SK-N-SH (cell line): ENCODE data around the gene NCAPD3. TPM values are rescaled to one million over a fixed set of nuclear protein-coding genes. Genes with fewer than 3 reads are reported as not detected.

Experiments
- CTCF ChIA-PET: fragments of 300-600, 350-600 bp; formaldehyde crosslinking; extraction: SDS; loops from one replicate; lab custom pipeline; 2021; lab: Yijun Ruan, JAX
- POLR2A ChIA-PET: fragments of 350-600 bp; sonication (Branson Sonifier 250); formaldehyde crosslinking; extraction: SDS; loops from one replicate; lab custom pipeline; 2020; ENCODE audit warnings: antibody characterized with exemption, inconsistent platforms; lab: Yijun Ruan, JAX
- DNase-seq: peaks from one replicate; pipeline ENCODE4 v3.0.0; 2012
- H2AFZ ChIP-seq: fragments of 200-600 bp; sonication (generic); 2 replicates; pipeline ENCODE4 v1.8.1; 2016; ENCODE audit warnings: antibody characterized with exemption, mild to moderate bottlenecking, low read depth
- H3F3A ChIP-seq: fragments of 200-600 bp; sonication (generic); replicated peaks from 2 replicates; pipeline ENCODE3; 2016; ENCODE audit warnings: antibody characterized with exemption, mild to moderate bottlenecking; ENCODE audit not compliant: insufficient read depth
- H3K27ac ChIP-seq, 2 experiments: fragments of 200-500 bp in 1 of 2; fragments of 200-600 bp in 1 of 2; sonication (Bioruptor generic) in 1 of 2; sonication (generic), shearing (Covaris generic) in 1 of 2; 2 replicates each; pipeline versions ENCODE4 v1.5.1 to v1.6.1; 2014 to 2016; ENCODE audit warnings: low read depth in 2 of 2, inconsistent platforms in 1 of 2, low read length in 1 of 2, mild to moderate bottlenecking in 1 of 2, mixed read lengths in 1 of 2
- H3K27me3 ChIP-seq: fragments of 200-600 bp; sonication (generic), shearing (Covaris generic); 2 replicates; pipeline ENCODE4 v1.6.1; 2016; ENCODE audit warnings: mixed run types; ENCODE audit not compliant: insufficient read depth
- H3K36me3 ChIP-seq, 2 experiments: fragments of 200-500 bp in 1 of 2; fragments of 200-600 bp in 1 of 2; sonication (Bioruptor generic) in 1 of 2; sonication (generic) in 1 of 2; replicated peaks in 1 of 2; 2 replicates each; pipeline versions ENCODE3 to v1.5.1; 2014 to 2016; ENCODE audit warnings: low read length in 1 of 2, mild to moderate bottlenecking in 1 of 2; ENCODE audit not compliant: insufficient read depth in 2 of 2, control insufficient read depth in 1 of 2
- H3K4me1 ChIP-seq, 2 experiments: fragments of 200-500 bp in 1 of 2; fragments of 200-600 bp in 1 of 2; sonication (Bioruptor generic) in 1 of 2; sonication (generic), shearing (Covaris generic) in 1 of 2; 2 replicates each; pipeline versions ENCODE4 v1.5.1 to v1.6.1; 2014 to 2016; ENCODE audit warnings: low read depth in 1 of 2, low read length in 1 of 2, mixed run types in 1 of 2; ENCODE audit not compliant: insufficient read depth in 2 of 2, control insufficient read depth in 1 of 2
- H3K4me2 ChIP-seq: fragments of 200-600 bp; sonication (generic), shearing (Covaris generic); 2 replicates; pipeline ENCODE4 v1.6.1; 2017; ENCODE audit warnings: mixed run types
- H3K4me3 ChIP-seq, 2 experiments: fragments of 200-500 bp in 1 of 2; fragments of 200-600 bp in 1 of 2; sonication (Bioruptor generic) in 1 of 2; sonication (generic), shearing (Covaris generic) in 1 of 2; 2 replicates each; pipeline versions ENCODE4 v1.5.1 to v1.8.1; 2014 to 2016; ENCODE audit warnings: low read depth in 2 of 2, inconsistent platforms in 1 of 2, low read length in 1 of 2, mild to moderate bottlenecking in 1 of 2, mixed read lengths in 1 of 2, moderate library complexity in 1 of 2
- H3K79me2 ChIP-seq: fragments of 200-600 bp; sonication (generic); 2 replicates; pipeline ENCODE4 v1.8.1; 2017; ENCODE audit warnings: mild to moderate bottlenecking; ENCODE audit not compliant: insufficient read depth
- H3K9ac ChIP-seq: fragments of 200-600 bp; sonication (generic); 2 replicates; pipeline ENCODE4 v1.6.1; 2017; ENCODE audit warnings: mixed run types
- H3K9me2 ChIP-seq: fragments of 200-600 bp; sonication (generic); 2 replicates; pipeline ENCODE4 v1.6.1; 2017; ENCODE audit warnings: mixed run types
- H3K9me3 ChIP-seq: fragments of 200-600 bp; sonication (generic); 2 replicates; pipeline ENCODE4 v1.6.1; 2017; ENCODE audit warnings: mixed run types, mild to moderate bottlenecking, moderate library complexity
- H4K20me1 ChIP-seq: fragments of 200-600 bp; sonication (generic); 2 replicates; pipeline ENCODE4 v1.6.1; 2017; ENCODE audit warnings: mild to moderate bottlenecking, mixed run types; ENCODE audit not compliant: insufficient read depth
- ELF1 ChIP-seq: IDR thresholded peaks from 2 replicates; pipeline ENCODE4 v1.4.0; 2012
- EP300 ChIP-seq, 2 experiments: IDR thresholded peaks; 2 replicates each; pipeline versions ENCODE4 v1.4.0 to v1.6.1; 2012; ENCODE audit warnings: borderline replicate concordance in 1 of 2, low read depth in 1 of 2, low read length in 1 of 2
- EZH2phosphoT487 ChIP-seq: fragments of 200-600 bp; sonication (generic); IDR thresholded peaks from 2 replicates; pipeline ENCODE4 v1.6.1; 2017; ENCODE audit warnings: low read depth, mixed run types, mild to moderate bottlenecking, antibody characterized with exemption, moderate library complexity, borderline replicate concordance
- FOXM1 ChIP-seq: IDR thresholded peaks from 2 replicates; pipeline ENCODE4 v1.4.0; 2012; ENCODE audit warnings: low read depth, mild to moderate bottlenecking
- GATA2 ChIP-seq: sonication (generic); formaldehyde crosslinking; IDR thresholded peaks from 2 replicates; pipeline ENCODE4 v1.5.0; 2020; ENCODE audit warnings: mild to moderate bottlenecking, missing genetic modification reagents
- NFIC ChIP-seq: IDR thresholded peaks from 2 replicates; pipeline ENCODE4 v1.4.0; 2012; ENCODE audit warnings: borderline replicate concordance
- NRF1 ChIP-seq: IDR thresholded peaks from 2 replicates; pipeline ENCODE4 v1.6.1; 2012; ENCODE audit warnings: low read depth, mild to moderate bottlenecking, low read length
- PBX3 ChIP-seq: IDR thresholded peaks from 2 replicates; pipeline ENCODE4; 2012
- POLR2AphosphoS5 ChIP-seq: IDR thresholded peaks from 2 replicates; pipeline ENCODE4 v1.6.1; 2012; ENCODE audit warnings: low read depth, low read length
- RXRA ChIP-seq: IDR thresholded peaks from 2 replicates; pipeline ENCODE4 v1.4.0; 2012; ENCODE audit warnings: low read depth, mild to moderate bottlenecking, borderline replicate concordance
- SIN3A ChIP-seq: IDR thresholded peaks from 2 replicates; pipeline ENCODE4 v1.6.1; 2012; ENCODE audit warnings: low read depth, mild to moderate bottlenecking, low read length, moderate library complexity, borderline replicate concordance
- SMC3 ChIP-seq: IDR thresholded peaks from 2 replicates; pipeline ENCODE4 v1.6.1; 2012; ENCODE audit warnings: low read depth, low read length, improper control_type of control experiment
- TAF1 ChIP-seq: IDR thresholded peaks from 2 replicates; pipeline ENCODE4 v1.6.1; 2012; ENCODE audit warnings: low read depth, mild to moderate bottlenecking, low read length, moderate library complexity, borderline replicate concordance
- TCF12 ChIP-seq: IDR thresholded peaks from 2 replicates; pipeline ENCODE4 v1.4.0; 2012
- WGBS: methylation state at CpG from one replicate; pipeline ENCODE4 v1.1.6; 2017; ENCODE audit warnings: low lambda C conversion rate; 5-methylcytosine and 5-hydroxymethylcytosine counted together
- polyA plus RNA-seq, 3 experiments: library from polyadenylated mRNA; depleted of rRNA; stranded (reverse); fragments of >200 nt; gene quantifications; 2 replicates each; pipeline ENCODE4 v1.2.3, GENCODE V29; 2012
- TF ChIP-seq, protein P1 (sequence below): fragments of 150-350 bp; IDR thresholded peaks from 2 replicates; pipeline ENCODE4 v1.6.1; 2016; ENCODE audit warnings: mild to moderate bottlenecking, low read depth, low read length
- TF ChIP-seq, protein P2 (sequence below): fragments of 150-350 bp; IDR thresholded peaks from 2 replicates; pipeline ENCODE4 v1.6.1; 2017; ENCODE audit warnings: antibody characterized with exemption, low read length, low read depth, borderline replicate concordance
- TF ChIP-seq, protein P3 (sequence below): IDR thresholded peaks from 2 replicates; pipeline ENCODE4 v1.6.1; 2012; ENCODE audit warnings: mild to moderate bottlenecking, low read depth, low read length, moderate library complexity
- TF ChIP-seq, protein P4 (sequence below): fragments of 200-600 bp; sonication (generic); IDR thresholded peaks from 2 replicates; pipeline ENCODE4 v1.6.1; 2017; ENCODE audit warnings: antibody characterized with exemption, mild to moderate bottlenecking, moderate library complexity
- TF ChIP-seq, protein P5 (sequence below): IDR thresholded peaks from 2 replicates; pipeline ENCODE4 v1.4.0; 2012; ENCODE audit warnings: low read depth, borderline replicate concordance

Gene NCAPD3
- polyA plus RNA-seq, 1 of the 3 experiments (the other 2 are of a cell fraction): 19.5 TPM

GRCh38 chr11:134155456-134155855 is 68.3 kb downstream of the NCAPD3 start:
- Histone ChIP-seq H3K27me3 (no peaks in the 10 kb centered on the region), H3K4me3 (no peak overlapping the region), H3K9me2 (no peaks in the 10 kb centered on the region), H3K4me2 (no peak overlapping the region), H2AFZ (no peak overlapping the region), H3K36me3 (peaks cover 6 to 96% of the 10 kb centered on the region in 2 experiments), H4K20me1 (no peaks in the 10 kb centered on the region), H3K79me2 (no peaks in the 10 kb centered on the region), H3K27ac (no peak overlapping the region), H3F3A (no peaks in the 10 kb centered on the region), H3K9ac (no peak overlapping the region), H3K9me3 (no peaks in the 10 kb centered on the region), H3K4me1 (no peaks in the 10 kb centered on the region)
- no peak for DNase-seq
- WGBS: 92% methylated on average over 12 of the region's 16 CpGs
- ChIA-PET POLR2A (no interaction called here), CTCF (no interaction called here)
- TF ChIP-seq, protein P1, sequence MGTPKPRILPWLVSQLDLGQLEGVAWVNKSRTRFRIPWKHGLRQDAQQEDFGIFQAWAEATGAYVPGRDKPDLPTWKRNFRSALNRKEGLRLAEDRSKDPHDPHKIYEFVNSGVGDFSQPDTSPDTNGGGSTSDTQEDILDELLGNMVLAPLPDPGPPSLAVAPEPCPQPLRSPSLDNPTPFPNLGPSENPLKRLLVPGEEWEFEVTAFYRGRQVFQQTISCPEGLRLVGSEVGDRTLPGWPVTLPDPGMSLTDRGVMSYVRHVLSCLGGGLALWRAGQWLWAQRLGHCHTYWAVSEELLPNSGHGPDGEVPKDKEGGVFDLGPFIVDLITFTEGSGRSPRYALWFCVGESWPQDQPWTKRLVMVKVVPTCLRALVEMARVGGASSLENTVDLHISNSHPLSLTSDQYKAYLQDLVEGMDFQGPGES: no peak
- TF ChIP-seq SIN3A (no peak), RXRA (no peak), ELF1 (no peak), NFIC (no peak), EZH2phosphoT487 (no peak), TAF1 (no peak), TCF12 (no peak), EP300 (IDR thresholded peaks at IDR 0.05; ENCODE audit: borderline replicate concordance in 1 of 2, low read depth in 1 of 2, low read length in 1 of 2) (no peak), FOXM1 (no peak), GATA2 (no peak), POLR2AphosphoS5 (no peak), NRF1 (no peak), PBX3 (no peak), SMC3 (no peak)
- TF ChIP-seq, protein P2, sequence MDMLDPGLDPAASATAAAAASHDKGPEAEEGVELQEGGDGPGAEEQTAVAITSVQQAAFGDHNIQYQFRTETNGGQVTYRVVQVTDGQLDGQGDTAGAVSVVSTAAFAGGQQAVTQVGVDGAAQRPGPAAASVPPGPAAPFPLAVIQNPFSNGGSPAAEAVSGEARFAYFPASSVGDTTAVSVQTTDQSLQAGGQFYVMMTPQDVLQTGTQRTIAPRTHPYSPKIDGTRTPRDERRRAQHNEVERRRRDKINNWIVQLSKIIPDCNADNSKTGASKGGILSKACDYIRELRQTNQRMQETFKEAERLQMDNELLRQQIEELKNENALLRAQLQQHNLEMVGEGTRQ: no peak
- TF ChIP-seq, protein P3, sequence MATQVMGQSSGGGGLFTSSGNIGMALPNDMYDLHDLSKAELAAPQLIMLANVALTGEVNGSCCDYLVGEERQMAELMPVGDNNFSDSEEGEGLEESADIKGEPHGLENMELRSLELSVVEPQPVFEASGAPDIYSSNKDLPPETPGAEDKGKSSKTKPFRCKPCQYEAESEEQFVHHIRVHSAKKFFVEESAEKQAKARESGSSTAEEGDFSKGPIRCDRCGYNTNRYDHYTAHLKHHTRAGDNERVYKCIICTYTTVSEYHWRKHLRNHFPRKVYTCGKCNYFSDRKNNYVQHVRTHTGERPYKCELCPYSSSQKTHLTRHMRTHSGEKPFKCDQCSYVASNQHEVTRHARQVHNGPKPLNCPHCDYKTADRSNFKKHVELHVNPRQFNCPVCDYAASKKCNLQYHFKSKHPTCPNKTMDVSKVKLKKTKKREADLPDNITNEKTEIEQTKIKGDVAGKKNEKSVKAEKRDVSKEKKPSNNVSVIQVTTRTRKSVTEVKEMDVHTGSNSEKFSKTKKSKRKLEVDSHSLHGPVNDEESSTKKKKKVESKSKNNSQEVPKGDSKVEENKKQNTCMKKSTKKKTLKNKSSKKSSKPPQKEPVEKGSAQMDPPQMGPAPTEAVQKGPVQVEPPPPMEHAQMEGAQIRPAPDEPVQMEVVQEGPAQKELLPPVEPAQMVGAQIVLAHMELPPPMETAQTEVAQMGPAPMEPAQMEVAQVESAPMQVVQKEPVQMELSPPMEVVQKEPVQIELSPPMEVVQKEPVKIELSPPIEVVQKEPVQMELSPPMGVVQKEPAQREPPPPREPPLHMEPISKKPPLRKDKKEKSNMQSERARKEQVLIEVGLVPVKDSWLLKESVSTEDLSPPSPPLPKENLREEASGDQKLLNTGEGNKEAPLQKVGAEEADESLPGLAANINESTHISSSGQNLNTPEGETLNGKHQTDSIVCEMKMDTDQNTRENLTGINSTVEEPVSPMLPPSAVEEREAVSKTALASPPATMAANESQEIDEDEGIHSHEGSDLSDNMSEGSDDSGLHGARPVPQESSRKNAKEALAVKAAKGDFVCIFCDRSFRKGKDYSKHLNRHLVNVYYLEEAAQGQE: no peak
- TF ChIP-seq, protein P4, sequence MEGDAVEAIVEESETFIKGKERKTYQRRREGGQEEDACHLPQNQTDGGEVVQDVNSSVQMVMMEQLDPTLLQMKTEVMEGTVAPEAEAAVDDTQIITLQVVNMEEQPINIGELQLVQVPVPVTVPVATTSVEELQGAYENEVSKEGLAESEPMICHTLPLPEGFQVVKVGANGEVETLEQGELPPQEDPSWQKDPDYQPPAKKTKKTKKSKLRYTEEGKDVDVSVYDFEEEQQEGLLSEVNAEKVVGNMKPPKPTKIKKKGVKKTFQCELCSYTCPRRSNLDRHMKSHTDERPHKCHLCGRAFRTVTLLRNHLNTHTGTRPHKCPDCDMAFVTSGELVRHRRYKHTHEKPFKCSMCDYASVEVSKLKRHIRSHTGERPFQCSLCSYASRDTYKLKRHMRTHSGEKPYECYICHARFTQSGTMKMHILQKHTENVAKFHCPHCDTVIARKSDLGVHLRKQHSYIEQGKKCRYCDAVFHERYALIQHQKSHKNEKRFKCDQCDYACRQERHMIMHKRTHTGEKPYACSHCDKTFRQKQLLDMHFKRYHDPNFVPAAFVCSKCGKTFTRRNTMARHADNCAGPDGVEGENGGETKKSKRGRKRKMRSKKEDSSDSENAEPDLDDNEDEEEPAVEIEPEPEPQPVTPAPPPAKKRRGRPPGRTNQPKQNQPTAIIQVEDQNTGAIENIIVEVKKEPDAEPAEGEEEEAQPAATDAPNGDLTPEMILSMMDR: no peak
- TF ChIP-seq, protein P5, sequence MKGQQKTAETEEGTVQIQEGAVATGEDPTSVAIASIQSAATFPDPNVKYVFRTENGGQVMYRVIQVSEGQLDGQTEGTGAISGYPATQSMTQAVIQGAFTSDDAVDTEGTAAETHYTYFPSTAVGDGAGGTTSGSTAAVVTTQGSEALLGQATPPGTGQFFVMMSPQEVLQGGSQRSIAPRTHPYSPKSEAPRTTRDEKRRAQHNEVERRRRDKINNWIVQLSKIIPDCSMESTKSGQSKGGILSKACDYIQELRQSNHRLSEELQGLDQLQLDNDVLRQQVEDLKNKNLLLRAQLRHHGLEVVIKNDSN: no peak
- TF ChIP-seq, all 33 proteins: peak for 0
